ENCODE results near the gene P3R3URF. TPM values are rescaled to one million over a fixed set of nuclear protein-coding genes. Genes with fewer than 3 reads are reported as not detected.

The P3R3URF gene
- total RNA-seq, 1 donor from 2014 or later = not detected

DNA sequence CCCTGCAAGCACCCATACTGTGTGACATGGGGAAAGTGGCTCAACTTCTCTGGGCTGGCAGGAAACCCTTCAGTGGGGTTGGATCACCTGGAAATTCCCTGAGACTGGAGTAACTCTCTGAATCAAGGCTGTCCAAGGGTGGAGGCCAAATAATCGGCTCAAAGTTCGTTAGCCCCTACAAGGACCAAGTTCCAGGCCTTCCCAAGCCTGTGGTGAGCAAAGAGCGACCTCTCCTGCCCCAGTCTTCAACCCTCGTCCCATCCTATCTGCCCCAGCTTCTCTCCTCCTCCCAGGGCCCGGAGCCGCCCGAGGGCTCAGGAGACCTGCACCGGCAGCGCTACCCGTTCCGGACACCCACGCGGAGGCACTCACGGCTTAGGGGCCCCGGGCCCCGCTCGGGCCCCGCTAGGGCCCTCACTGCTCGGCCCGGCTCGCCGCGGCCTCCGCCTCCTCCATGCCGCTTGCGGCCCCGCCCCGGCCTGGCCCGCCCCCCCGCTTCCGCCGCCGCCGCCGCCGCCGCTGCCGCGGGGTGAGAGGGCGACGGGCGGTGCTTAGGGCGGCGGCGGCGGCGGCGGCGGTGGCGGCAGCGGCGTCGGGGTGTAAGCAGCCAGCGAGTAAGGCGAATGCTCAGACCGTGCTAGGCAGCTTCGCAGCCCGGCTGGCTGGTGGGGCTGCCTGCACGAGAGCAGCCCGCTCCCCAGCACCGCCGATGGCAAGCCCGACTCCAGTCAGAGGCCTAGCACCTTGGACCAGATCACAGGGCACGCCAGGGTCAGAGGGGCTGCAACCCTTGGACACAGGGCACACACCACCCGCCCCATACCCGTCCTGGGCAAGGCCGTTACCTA is 21.9 kb upstream of the P3R3URF start, which contains the start of gene POMGNT1:
POMGNT1 (minus strand) TSS at position 471 of the 848 bp plus-strand sequence. CDS start 613 bp downstream, outside the sequence.
- Histone ChIP-seq H3K4me3 (ENCODE audit: low read depth, low read length) (peak within 1 kb of the TSS; percentile 75), H3K27me3 (ENCODE audit: control insufficient read depth, insufficient read depth, low read length) (no peaks in the 10 kb centered on the region), H3K36me3 (ENCODE audit: control insufficient read depth, insufficient read depth, low read length) (peaks cover 1% of the 10 kb centered on the region)
- no peak for DNase-seq (ENCODE audit: low read depth)
- TF ChIP-seq, protein P1, sequence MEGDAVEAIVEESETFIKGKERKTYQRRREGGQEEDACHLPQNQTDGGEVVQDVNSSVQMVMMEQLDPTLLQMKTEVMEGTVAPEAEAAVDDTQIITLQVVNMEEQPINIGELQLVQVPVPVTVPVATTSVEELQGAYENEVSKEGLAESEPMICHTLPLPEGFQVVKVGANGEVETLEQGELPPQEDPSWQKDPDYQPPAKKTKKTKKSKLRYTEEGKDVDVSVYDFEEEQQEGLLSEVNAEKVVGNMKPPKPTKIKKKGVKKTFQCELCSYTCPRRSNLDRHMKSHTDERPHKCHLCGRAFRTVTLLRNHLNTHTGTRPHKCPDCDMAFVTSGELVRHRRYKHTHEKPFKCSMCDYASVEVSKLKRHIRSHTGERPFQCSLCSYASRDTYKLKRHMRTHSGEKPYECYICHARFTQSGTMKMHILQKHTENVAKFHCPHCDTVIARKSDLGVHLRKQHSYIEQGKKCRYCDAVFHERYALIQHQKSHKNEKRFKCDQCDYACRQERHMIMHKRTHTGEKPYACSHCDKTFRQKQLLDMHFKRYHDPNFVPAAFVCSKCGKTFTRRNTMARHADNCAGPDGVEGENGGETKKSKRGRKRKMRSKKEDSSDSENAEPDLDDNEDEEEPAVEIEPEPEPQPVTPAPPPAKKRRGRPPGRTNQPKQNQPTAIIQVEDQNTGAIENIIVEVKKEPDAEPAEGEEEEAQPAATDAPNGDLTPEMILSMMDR (IDR thresholded peaks at IDR 0.05; ENCODE audit: insufficient read depth, low read length, poor library complexity, severe bottlenecking) = peak; percentile 34

DNA sequence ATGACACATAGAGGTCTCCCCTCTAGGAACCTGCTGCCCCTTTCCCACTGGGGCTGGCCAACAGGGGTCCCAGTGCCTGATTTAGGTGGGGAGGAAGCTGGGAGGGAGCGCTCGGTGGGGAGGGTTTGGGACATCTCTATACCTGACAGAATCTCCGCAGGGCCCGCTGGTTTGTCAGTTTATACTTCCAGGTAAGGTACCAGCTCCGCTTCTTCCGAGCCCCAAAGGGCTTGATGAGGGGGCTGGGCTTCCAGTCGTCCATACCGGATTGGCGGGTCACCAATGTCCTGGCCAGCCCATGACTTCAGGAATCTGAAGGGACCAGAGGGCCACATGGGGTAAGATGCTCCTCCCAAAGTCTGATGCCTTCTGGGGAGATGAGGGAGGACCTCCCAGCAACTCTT is 21.3 kb upstream of the P3R3URF start:
- TF ChIP-seq, protein P1 (IDR thresholded peaks at IDR 0.05; ENCODE audit: insufficient read depth, low read length, poor library complexity, severe bottlenecking) = no peak
- peak overlapping the region; percentile 75 for H3K4me3 ChIP-seq (ENCODE audit: low read depth, low read length)
- DNase-seq (ENCODE audit: low read depth) = no peak
- no peaks in the 10 kb centered on the region for H3K27me3 ChIP-seq (ENCODE audit: control insufficient read depth, insufficient read depth, low read length)
- peaks cover 1% of the 10 kb centered on the region for H3K36me3 ChIP-seq (ENCODE audit: control insufficient read depth, insufficient read depth, low read length)

DNA sequence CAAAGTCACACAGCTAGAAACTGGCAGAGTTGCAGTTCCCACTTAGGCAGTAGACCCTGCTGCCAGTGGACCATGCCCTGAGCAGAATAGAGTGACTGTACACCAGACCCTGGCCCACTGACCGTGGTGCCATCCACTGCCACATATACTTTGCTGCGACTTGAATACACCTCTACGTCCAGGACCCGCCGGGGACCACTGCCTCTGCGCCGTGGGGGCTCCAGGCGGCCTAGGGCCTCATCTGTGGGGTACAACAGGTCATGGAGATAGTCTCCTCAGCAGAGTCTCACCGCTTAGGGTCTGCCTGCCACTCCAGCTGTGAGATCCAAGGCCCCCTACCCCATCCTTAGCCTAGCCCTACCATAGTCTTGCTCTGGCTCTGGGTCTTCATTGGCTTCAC is 20.3 kb upstream of the P3R3URF start:
- no peak for DNase-seq (ENCODE audit: low read depth)
- H3K27me3 ChIP-seq (ENCODE audit: control insufficient read depth, insufficient read depth, low read length) = no peaks in the 10 kb centered on the region
- no peak overlapping the region for H3K4me3 ChIP-seq (ENCODE audit: low read depth, low read length)
- TF ChIP-seq, protein P1 (IDR thresholded peaks at IDR 0.05; ENCODE audit: insufficient read depth, low read length, poor library complexity, severe bottlenecking) = no peak
- peaks cover 1% of the 10 kb centered on the region for H3K36me3 ChIP-seq (ENCODE audit: control insufficient read depth, insufficient read depth, low read length)

DNA sequence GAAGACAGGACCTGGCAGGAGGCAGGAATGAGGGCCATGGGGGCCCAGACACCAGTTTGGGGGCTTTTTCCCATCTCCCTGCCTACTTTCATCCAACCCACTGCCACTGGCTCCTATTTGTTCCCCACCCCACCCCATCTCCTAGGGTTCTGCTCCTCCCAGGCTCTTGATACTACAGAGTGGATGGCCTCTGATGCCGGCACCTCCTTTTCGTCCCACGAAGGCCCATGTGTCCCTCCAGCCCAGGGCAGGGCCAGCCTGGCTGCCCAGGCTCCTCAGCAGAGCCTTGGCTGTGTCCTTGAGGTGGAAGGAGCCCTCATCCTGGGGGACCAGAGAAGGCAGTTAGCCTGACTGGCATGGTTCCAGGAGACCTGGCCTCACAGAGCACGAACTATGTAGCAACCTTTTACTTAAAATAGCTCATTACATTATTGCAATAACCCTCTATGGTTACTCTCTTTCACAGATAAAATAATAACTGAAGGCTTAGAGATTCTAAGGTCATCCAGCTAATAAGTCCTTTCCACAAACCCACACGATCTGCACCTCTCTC is 18.4 kb upstream of the P3R3URF start:
- peaks cover 1% of the 10 kb centered on the region for H3K36me3 ChIP-seq (ENCODE audit: control insufficient read depth, insufficient read depth, low read length)
- TF ChIP-seq, protein P1 (IDR thresholded peaks at IDR 0.05; ENCODE audit: insufficient read depth, low read length, poor library complexity, severe bottlenecking) = no peak
- no peak overlapping the region for H3K4me3 ChIP-seq (ENCODE audit: low read depth, low read length)
- DNase-seq (ENCODE audit: low read depth) = no peak
- no peaks in the 10 kb centered on the region for H3K27me3 ChIP-seq (ENCODE audit: control insufficient read depth, insufficient read depth, low read length)

DNA sequence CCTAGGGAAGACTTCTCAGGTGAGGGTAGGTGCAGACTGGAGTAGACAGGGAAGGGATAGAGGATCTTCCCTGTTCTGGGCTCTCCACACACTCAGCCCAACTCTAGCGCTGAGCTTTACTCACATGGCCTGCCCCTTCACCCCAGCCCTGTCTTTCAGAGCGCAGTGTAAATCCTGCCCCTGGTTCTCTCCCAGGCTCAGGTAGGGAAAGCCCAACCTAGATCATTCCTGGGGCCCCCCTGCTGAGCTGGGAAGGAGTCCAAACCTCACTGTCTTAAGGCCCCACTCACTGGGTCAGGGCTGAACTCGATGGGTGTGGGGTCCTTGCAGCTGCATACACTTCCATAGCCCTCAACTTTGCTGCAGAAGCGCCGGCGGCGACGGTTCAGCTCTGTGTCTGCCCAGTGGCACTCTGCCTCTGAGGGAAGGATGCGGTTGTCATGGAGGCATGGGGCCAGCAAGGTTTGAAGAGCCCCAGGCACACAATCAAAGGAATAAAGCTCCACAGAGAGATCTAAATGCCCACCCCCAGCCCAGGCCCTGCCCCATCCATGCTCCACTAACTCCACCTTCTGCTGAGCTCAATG is 17.8 kb upstream of the P3R3URF start:
- TF ChIP-seq, protein P1 (IDR thresholded peaks at IDR 0.05; ENCODE audit: insufficient read depth, low read length, poor library complexity, severe bottlenecking) = no peak
- DNase-seq (ENCODE audit: low read depth) = no peak
- no peak overlapping the region for H3K4me3 ChIP-seq (ENCODE audit: low read depth, low read length)
- H3K36me3 ChIP-seq (ENCODE audit: control insufficient read depth, insufficient read depth, low read length) = peaks cover 1% of the 10 kb centered on the region
- H3K27me3 ChIP-seq (ENCODE audit: control insufficient read depth, insufficient read depth, low read length) = no peaks in the 10 kb centered on the region

Measured in kidney epithelial cell (primary cell).